ENCODE measurements around the gene MYO16. TPM values are rescaled to one million over a fixed set of nuclear protein-coding genes. Genes with fewer than 3 reads are reported as not detected.

The MYO16 gene
- total RNA-seq, 1 donor, result not detected

GRCh38 chr13:109093998-109094397 lies 464.6 kb downstream of the MYO16 start:
- Histone ChIP-seq H3K4me3 (ENCODE audit: insufficient read depth, low read length) (no peak overlapping the region), H3K4me1 (ENCODE audit: insufficient read depth, low read length) (no peaks in the 10 kb centered on the region), H4K20me1 (ENCODE audit: insufficient read depth, low read length) (no peaks in the 10 kb centered on the region), H3K27ac (ENCODE audit: low read depth, low read length) (no peak overlapping the region), H3K36me3 (ENCODE audit: insufficient read depth, low read length) (no peaks in the 10 kb centered on the region), H3K9me3 (ENCODE audit: low read depth, low read length) (no peaks in the 10 kb centered on the region), H2AFZ (ENCODE audit: low read length) (no peak overlapping the region), H3K27me3 (ENCODE audit: insufficient read depth, low read length) (no peaks in the 10 kb centered on the region), H3K4me2 (ENCODE audit: insufficient read depth, low read length) (no peak overlapping the region), H3K79me2 (ENCODE audit: insufficient read depth, low read length) (no peaks in the 10 kb centered on the region)
- no peak for DNase-seq (ENCODE audit: insufficient read length, low spot score, missing footprints)
- TF ChIP-seq, protein P1, sequence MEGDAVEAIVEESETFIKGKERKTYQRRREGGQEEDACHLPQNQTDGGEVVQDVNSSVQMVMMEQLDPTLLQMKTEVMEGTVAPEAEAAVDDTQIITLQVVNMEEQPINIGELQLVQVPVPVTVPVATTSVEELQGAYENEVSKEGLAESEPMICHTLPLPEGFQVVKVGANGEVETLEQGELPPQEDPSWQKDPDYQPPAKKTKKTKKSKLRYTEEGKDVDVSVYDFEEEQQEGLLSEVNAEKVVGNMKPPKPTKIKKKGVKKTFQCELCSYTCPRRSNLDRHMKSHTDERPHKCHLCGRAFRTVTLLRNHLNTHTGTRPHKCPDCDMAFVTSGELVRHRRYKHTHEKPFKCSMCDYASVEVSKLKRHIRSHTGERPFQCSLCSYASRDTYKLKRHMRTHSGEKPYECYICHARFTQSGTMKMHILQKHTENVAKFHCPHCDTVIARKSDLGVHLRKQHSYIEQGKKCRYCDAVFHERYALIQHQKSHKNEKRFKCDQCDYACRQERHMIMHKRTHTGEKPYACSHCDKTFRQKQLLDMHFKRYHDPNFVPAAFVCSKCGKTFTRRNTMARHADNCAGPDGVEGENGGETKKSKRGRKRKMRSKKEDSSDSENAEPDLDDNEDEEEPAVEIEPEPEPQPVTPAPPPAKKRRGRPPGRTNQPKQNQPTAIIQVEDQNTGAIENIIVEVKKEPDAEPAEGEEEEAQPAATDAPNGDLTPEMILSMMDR (IDR thresholded peaks at IDR 0.05; ENCODE audit: extremely low read depth, low read depth, low read length), result no peak

- no peaks in the 10 kb centered on the region for H3K9me3 ChIP-seq (ENCODE audit: low read depth, low read length)
- no peak overlapping the region for H2AFZ ChIP-seq (ENCODE audit: low read length)
- no peaks in the 10 kb centered on the region for H3K36me3 ChIP-seq (ENCODE audit: insufficient read depth, low read length)
- no peak overlapping the region for H3K4me2 ChIP-seq (ENCODE audit: insufficient read depth, low read length)
- no peak overlapping the region for H3K27ac ChIP-seq (ENCODE audit: low read depth, low read length)
- no peaks in the 10 kb centered on the region for H4K20me1 ChIP-seq (ENCODE audit: insufficient read depth, low read length)
- no peaks in the 10 kb centered on the region for H3K4me1 ChIP-seq (ENCODE audit: insufficient read depth, low read length)
- H3K79me2 ChIP-seq (ENCODE audit: insufficient read depth, low read length), result no peaks in the 10 kb centered on the region
- H3K27me3 ChIP-seq (ENCODE audit: insufficient read depth, low read length), result no peaks in the 10 kb centered on the region
- DNase-seq (ENCODE audit: insufficient read length, low spot score, missing footprints), result no peak
- TF ChIP-seq, protein P1 (IDR thresholded peaks at IDR 0.05; ENCODE audit: extremely low read depth, low read depth, low read length), result no peak
- no peak overlapping the region for H3K4me3 ChIP-seq (ENCODE audit: insufficient read depth, low read length)
Measured at GRCh38 chr13:109095126-109095525, 465.7 kb downstream of the MYO16 start.

DNA sequence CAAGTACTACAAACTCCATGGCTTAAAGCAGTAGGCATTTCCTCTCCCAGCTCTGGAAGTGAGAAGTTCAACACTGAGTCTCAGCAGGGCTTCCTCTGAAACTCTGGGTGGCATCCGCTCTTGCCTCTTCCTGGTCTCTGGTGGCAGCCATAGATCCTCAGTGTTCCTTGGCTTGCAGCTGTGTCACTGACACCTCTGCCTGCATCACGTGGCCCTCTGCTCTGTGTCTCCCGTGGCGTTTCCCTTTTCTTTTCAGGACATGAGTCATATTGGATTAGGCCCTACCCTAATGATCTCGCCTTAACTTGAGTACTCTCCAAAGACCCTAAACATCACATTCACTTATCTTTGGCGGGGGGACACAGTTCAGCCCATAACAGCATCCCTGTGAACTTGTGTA lies 466.7 kb downstream of the MYO16 start:
- Histone ChIP-seq H3K9me3 (ENCODE audit: low read depth, low read length) (no peaks in the 10 kb centered on the region), H3K4me2 (ENCODE audit: insufficient read depth, low read length) (no peak overlapping the region), H4K20me1 (ENCODE audit: insufficient read depth, low read length) (no peaks in the 10 kb centered on the region), H3K27ac (ENCODE audit: low read depth, low read length) (no peak overlapping the region), H3K27me3 (ENCODE audit: insufficient read depth, low read length) (no peaks in the 10 kb centered on the region), H3K36me3 (ENCODE audit: insufficient read depth, low read length) (no peaks in the 10 kb centered on the region), H3K4me1 (ENCODE audit: insufficient read depth, low read length) (no peaks in the 10 kb centered on the region), H2AFZ (ENCODE audit: low read length) (no peak overlapping the region), H3K4me3 (ENCODE audit: insufficient read depth, low read length) (no peak overlapping the region), H3K79me2 (ENCODE audit: insufficient read depth, low read length) (no peaks in the 10 kb centered on the region)
- TF ChIP-seq, protein P1 (IDR thresholded peaks at IDR 0.05; ENCODE audit: extremely low read depth, low read depth, low read length), result no peak
- DNase-seq (ENCODE audit: insufficient read length, low spot score, missing footprints), result no peak

GRCh38 chr13:109100705-109101304 lies 471.4 kb downstream of the MYO16 start:
- Histone ChIP-seq H3K4me1 (ENCODE audit: insufficient read depth, low read length) (no peaks in the 10 kb centered on the region), H2AFZ (ENCODE audit: low read length) (no peak overlapping the region), H3K27ac (ENCODE audit: low read depth, low read length) (no peak overlapping the region), H3K36me3 (ENCODE audit: insufficient read depth, low read length) (no peaks in the 10 kb centered on the region), H3K79me2 (ENCODE audit: insufficient read depth, low read length) (no peaks in the 10 kb centered on the region), H4K20me1 (ENCODE audit: insufficient read depth, low read length) (no peaks in the 10 kb centered on the region), H3K27me3 (ENCODE audit: insufficient read depth, low read length) (no peaks in the 10 kb centered on the region), H3K4me3 (ENCODE audit: insufficient read depth, low read length) (no peak overlapping the region), H3K9me3 (ENCODE audit: low read depth, low read length) (no peaks in the 10 kb centered on the region), H3K4me2 (ENCODE audit: insufficient read depth, low read length) (no peak overlapping the region)
- TF ChIP-seq, protein P1 (IDR thresholded peaks at IDR 0.05; ENCODE audit: extremely low read depth, low read depth, low read length), result no peak
- DNase-seq (ENCODE audit: insufficient read length, low spot score, missing footprints), result no peak

All from osteoblast (primary cell).